ENCODE results near the gene MICAL2.

DNA sequence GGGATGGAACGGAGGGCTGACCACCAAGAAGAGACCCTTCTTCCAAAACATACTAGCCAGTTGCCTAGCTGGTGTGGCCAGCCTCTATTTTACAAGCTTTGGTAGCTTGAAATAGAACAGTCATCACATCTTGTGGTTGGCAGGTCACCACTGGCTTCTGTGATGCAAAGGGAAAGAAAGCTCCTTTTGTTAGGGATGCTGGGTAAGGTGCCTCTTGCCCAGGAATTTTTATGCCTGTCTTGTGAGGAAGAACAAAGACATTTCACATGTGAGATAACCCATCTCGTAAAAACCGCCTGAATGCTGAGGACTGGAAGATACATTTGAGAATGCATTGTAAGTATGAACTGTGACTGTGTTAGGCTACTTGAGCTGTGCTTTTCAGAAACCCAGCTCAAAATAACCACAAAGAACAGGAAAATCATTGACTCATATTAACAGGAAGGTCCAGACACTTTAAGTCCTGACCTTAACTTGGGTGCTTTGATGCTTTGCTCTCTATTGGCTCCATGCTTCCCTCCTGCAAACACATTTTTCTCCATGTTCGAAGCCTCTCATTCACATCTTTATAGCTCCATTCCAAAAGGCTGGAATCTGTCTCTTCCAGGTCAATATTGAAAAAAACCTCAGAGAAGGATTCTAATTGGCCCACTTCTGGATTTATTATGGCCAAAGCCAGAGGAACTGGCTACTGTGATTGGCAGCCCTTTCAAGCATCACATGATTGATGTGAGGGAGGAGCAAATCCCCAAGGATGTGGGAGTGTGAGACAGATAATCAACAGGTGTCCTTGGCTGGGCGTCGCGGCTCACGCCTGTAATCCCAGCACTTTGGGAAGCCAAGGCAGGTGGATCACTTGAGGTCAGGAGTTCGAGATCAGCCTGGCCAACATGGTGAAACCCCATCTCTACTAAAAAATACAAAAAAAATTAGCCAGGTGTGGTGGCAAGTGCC is 53.9 kb downstream of the MICAL2 start:
- no peak for TF ChIP-seq POLR2A (IDR thresholded peaks at IDR 0.05)
- TF ChIP-seq, protein P1, sequence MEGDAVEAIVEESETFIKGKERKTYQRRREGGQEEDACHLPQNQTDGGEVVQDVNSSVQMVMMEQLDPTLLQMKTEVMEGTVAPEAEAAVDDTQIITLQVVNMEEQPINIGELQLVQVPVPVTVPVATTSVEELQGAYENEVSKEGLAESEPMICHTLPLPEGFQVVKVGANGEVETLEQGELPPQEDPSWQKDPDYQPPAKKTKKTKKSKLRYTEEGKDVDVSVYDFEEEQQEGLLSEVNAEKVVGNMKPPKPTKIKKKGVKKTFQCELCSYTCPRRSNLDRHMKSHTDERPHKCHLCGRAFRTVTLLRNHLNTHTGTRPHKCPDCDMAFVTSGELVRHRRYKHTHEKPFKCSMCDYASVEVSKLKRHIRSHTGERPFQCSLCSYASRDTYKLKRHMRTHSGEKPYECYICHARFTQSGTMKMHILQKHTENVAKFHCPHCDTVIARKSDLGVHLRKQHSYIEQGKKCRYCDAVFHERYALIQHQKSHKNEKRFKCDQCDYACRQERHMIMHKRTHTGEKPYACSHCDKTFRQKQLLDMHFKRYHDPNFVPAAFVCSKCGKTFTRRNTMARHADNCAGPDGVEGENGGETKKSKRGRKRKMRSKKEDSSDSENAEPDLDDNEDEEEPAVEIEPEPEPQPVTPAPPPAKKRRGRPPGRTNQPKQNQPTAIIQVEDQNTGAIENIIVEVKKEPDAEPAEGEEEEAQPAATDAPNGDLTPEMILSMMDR (IDR thresholded peaks at IDR 0.05): no peak
